ENCODE data around the gene SHROOM4. TPM values are rescaled to one million over a fixed set of nuclear protein-coding genes. Genes with fewer than 3 reads are reported as not detected.
A peak's percentile ranks its signal among the peaks of the same experiment; 100 is the strongest.

The SHROOM4 gene
- total RNA-seq, 1 donor from 2014 or later: 5.5 TPM

DNA sequence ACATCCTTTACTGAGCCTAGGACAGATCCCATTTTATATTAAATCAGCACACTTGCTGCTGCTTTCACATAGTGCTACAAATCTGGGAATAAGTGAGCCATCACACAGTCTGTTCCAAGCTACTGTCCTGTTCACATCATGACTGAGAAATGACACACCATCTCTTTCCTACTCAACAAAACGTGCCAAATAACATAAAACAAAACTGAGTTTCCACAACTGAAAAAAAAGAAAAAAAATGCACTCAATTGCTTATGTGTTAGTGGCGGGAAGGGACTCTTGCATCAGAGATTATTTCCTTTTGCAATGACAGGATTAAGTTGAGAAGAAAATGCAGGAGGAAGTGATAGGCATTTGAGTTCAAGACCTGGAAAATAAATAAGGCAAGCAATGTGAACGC is 109.0 kb downstream of the SHROOM4 start:
- H3K9me3 Mint-ChIP-seq (ENCODE audit: low read depth): no peaks in the 10 kb centered on the region
- no peaks in the 10 kb centered on the region for H3K27me3 Mint-ChIP-seq (ENCODE audit: low read depth)
- H3K4me1 Mint-ChIP-seq (ENCODE audit: low read depth): peaks cover 35% of the 10 kb centered on the region
- DNase-seq (ENCODE audit: low spot score): no peak
- H3K4me3 Mint-ChIP-seq (ENCODE audit: unreplicated experiment): no peak overlapping the region
- H3K27ac Mint-ChIP-seq (ENCODE audit: unreplicated experiment): peak overlapping the region; percentile 63
- no peak for TF ChIP-seq CTCF (IDR thresholded peaks at IDR 0.05)
- H3K36me3 Mint-ChIP-seq (ENCODE audit: low read depth): no peaks in the 10 kb centered on the region

- H3K9me3 Mint-ChIP-seq (ENCODE audit: low read depth): no peaks in the 10 kb centered on the region
- peaks cover 35% of the 10 kb centered on the region for H3K4me1 Mint-ChIP-seq (ENCODE audit: low read depth)
- H3K27ac Mint-ChIP-seq (ENCODE audit: unreplicated experiment): no peak overlapping the region
- TF ChIP-seq CTCF (IDR thresholded peaks at IDR 0.05): no peak
- DNase-seq (ENCODE audit: low spot score): no peak
- H3K4me3 Mint-ChIP-seq (ENCODE audit: unreplicated experiment): no peak overlapping the region
- H3K27me3 Mint-ChIP-seq (ENCODE audit: low read depth): no peaks in the 10 kb centered on the region
- no peaks in the 10 kb centered on the region for H3K36me3 Mint-ChIP-seq (ENCODE audit: low read depth)
Observed at GRCh38 chrX:50704360-50704759, 109.6 kb downstream of the SHROOM4 start.

GRCh38 chrX:50700921-50701320 is 113.1 kb downstream of the SHROOM4 start:
- H3K36me3 Mint-ChIP-seq (ENCODE audit: low read depth): no peaks in the 10 kb centered on the region
- H3K9me3 Mint-ChIP-seq (ENCODE audit: low read depth): no peaks in the 10 kb centered on the region
- no peak for DNase-seq (ENCODE audit: low spot score)
- H3K4me1 Mint-ChIP-seq (ENCODE audit: low read depth): peaks cover 37% of the 10 kb centered on the region
- no peak for TF ChIP-seq CTCF (IDR thresholded peaks at IDR 0.05)
- H3K4me3 Mint-ChIP-seq (ENCODE audit: unreplicated experiment): no peak overlapping the region
- H3K27me3 Mint-ChIP-seq (ENCODE audit: low read depth): no peaks in the 10 kb centered on the region
- H3K27ac Mint-ChIP-seq (ENCODE audit: unreplicated experiment): no peak overlapping the region

GRCh38 chrX:50698944-50699343 is 115.0 kb downstream of the SHROOM4 start:
- DNase-seq (ENCODE audit: low spot score): no peak
- Mint-ChIP-seq H3K4me3 (ENCODE audit: unreplicated experiment) (no peak overlapping the region), H3K36me3 (ENCODE audit: low read depth) (no peaks in the 10 kb centered on the region), H3K9me3 (ENCODE audit: low read depth) (no peaks in the 10 kb centered on the region), H3K27ac (ENCODE audit: unreplicated experiment) (no peak overlapping the region), H3K4me1 (ENCODE audit: low read depth) (peaks cover 23% of the 10 kb centered on the region), H3K27me3 (ENCODE audit: low read depth) (no peaks in the 10 kb centered on the region)
- TF ChIP-seq CTCF (IDR thresholded peaks at IDR 0.05): no peak

DNA sequence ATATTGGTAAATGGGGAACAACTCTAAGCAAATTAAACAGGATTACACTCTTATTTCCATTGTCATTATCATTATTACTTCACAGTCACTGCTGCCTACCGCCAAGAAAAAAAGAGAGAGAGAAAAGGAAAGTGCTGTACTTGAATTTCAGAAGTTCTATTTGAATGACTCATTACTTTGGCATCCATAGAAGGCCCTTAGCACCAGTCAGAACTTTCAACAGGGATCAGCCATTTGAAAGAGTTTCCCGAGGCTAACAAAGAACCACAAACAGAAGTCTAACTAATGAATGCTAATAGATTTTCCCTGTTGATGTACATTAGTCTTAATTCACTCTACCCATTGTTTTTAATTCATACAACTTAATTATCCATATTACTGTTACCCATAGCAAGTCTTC is 116.3 kb downstream of the SHROOM4 start:
- Mint-ChIP-seq H3K4me1 (ENCODE audit: low read depth) (peaks cover 23% of the 10 kb centered on the region), H3K27me3 (ENCODE audit: low read depth) (no peaks in the 10 kb centered on the region), H3K36me3 (ENCODE audit: low read depth) (no peaks in the 10 kb centered on the region), H3K9me3 (ENCODE audit: low read depth) (no peaks in the 10 kb centered on the region), H3K27ac (ENCODE audit: unreplicated experiment) (peak overlapping the region; percentile 75), H3K4me3 (ENCODE audit: unreplicated experiment) (peak overlapping the region; percentile 40)
- no peak for TF ChIP-seq CTCF (IDR thresholded peaks at IDR 0.05)
- DNase-seq (ENCODE audit: low spot score): no peak

Measured in chondrocyte (in vitro differentiated cells).